Fibroblast of the conjunctiva (primary cell): Measurements from ENCODE around the gene MRGPRX4.

Source experiments
- DNase-seq: peaks from one replicate; pipeline ENCODE4 v3.0.0-alpha.2; 2010; ENCODE audit warnings: low read depth

The MRGPRX4 gene

GRCh38 chr11:18221274-18221876, 48.7 kb downstream of the MRGPRX4 start:
- DNase-seq, result no peak

- no peak for DNase-seq
These were observed 50.3 kb downstream of the MRGPRX4 start for GRCh38 chr11:18222814-18223421.
